Loucy (cell line): ENCODE measurements around the gene PCCA.

Experiments
- H2AFZ ChIP-seq: fragments of 200-600 bp; sonication (generic); 2 replicates; pipeline ENCODE4 v1.6.0; 2016; ENCODE audit warnings: antibody characterized with exemption, mild to moderate bottlenecking, low read length, moderate library complexity
- H3F3A ChIP-seq: fragments of 200-600 bp; 2 replicates; pipeline ENCODE4 v1.6.0; 2016; ENCODE audit warnings: antibody characterized with exemption, low read depth, mild to moderate bottlenecking
- H3K27me3 ChIP-seq: fragments of 200-600 bp; sonication (generic); 2 replicates; pipeline ENCODE4 v1.6.1; 2014; ENCODE audit warnings: low read length, mild to moderate bottlenecking; ENCODE audit not compliant: insufficient read depth, poor library complexity, severe bottlenecking
- H3K36me3 ChIP-seq: fragments of 200-600 bp; sonication (generic); 2 replicates; pipeline ENCODE4 v1.6.1; 2016; ENCODE audit warnings: low read length; ENCODE audit not compliant: insufficient read depth
- H3K4me1 ChIP-seq: fragments of 200-600 bp; sonication (generic); 2 replicates; pipeline ENCODE4 v1.5.1; 2014; ENCODE audit warnings: low read length, mild to moderate bottlenecking; ENCODE audit not compliant: insufficient read depth, poor library complexity, severe bottlenecking
- H3K4me2 ChIP-seq: fragments of 200-600 bp; sonication (generic); 2 replicates; pipeline ENCODE4 v1.6.0; 2014; ENCODE audit warnings: antibody characterized with exemption, low read length, low read depth, mild to moderate bottlenecking; ENCODE audit not compliant: poor library complexity, severe bottlenecking
- H3K4me3 ChIP-seq: fragments of 200-600 bp; sonication (generic); 2 replicates; pipeline ENCODE4 v1.5.1; 2014; ENCODE audit warnings: low read length, mild to moderate bottlenecking, mixed read lengths; ENCODE audit not compliant: poor library complexity, severe bottlenecking
- H3K79me2 ChIP-seq: fragments of 200-600 bp; sonication (generic); 2 replicates; pipeline ENCODE4 v1.6.1; 2014; ENCODE audit warnings: low read length; ENCODE audit not compliant: insufficient read depth
- H3K9ac ChIP-seq: fragments of 200-600 bp; sonication (generic); 2 replicates; pipeline ENCODE4 v1.6.0; 2014; ENCODE audit warnings: mild to moderate bottlenecking, low read depth, low read length, moderate library complexity; ENCODE audit not compliant: poor library complexity, severe bottlenecking
- H3K9me2 ChIP-seq: fragments of 200-600 bp; sonication (generic); replicated peaks from 2 replicates; pipeline ENCODE4 v1.6.1; 2016; ENCODE audit warnings: low read depth, low read length, mixed read lengths
- H3K9me3 ChIP-seq: fragments of 200-600 bp; sonication (generic); 2 replicates; pipeline ENCODE4 v1.6.1; 2014; ENCODE audit warnings: mild to moderate bottlenecking, antibody characterized with exemption, low read length, low read depth; ENCODE audit not compliant: insufficient read depth
- H4K20me1 ChIP-seq: fragments of 200-600 bp; sonication (generic); 2 replicates; pipeline ENCODE4 v1.6.0; 2014; ENCODE audit warnings: antibody characterized with exemption, low read length, mild to moderate bottlenecking; ENCODE audit not compliant: insufficient read depth, poor library complexity, severe bottlenecking
- CTCF ChIP-seq: fragments of 200-600 bp; sonication (generic); conservative IDR thresholded peaks from 2 replicates; pipeline ENCODE4 v1.5.1; 2014; ENCODE audit warnings: mild to moderate bottlenecking, antibody characterized with exemption, low read length
- EZH2phosphoT487 ChIP-seq: fragments of 200-600 bp; IDR thresholded peaks from 2 replicates; pipeline ENCODE4 v1.6.1; 2018; ENCODE audit warnings: antibody characterized with exemption, mild to moderate bottlenecking, moderate library complexity, borderline replicate concordance

Gene PCCA

GRCh38 chr13:100398360-100398759 is 309.5 kb downstream of the PCCA start:
- TF ChIP-seq EZH2phosphoT487 = no peak
- TF ChIP-seq CTCF = no peak
- Histone ChIP-seq H3K79me2 (no peaks in the 10 kb centered on the region), H3K27me3 (no peaks in the 10 kb centered on the region), H3F3A (no peaks in the 10 kb centered on the region), H3K36me3 (peaks cover 4% of the 10 kb centered on the region; the same call in 1 of the 2 replicates), H3K9me3 (peaks cover 4% of the 10 kb centered on the region; the same call in 1 of the 2 replicates), H3K4me3 (no peak overlapping the region), H3K4me1 (peaks cover 27% of the 10 kb centered on the region), H2AFZ (no peak overlapping the region), H3K9me2 (no peaks in the 10 kb centered on the region), H3K4me2 (peak overlapping the region; percentile 65), H3K9ac (no peak overlapping the region), H4K20me1 (no peaks in the 10 kb centered on the region)

GRCh38 chr13:100399455-100399854 is 310.6 kb downstream of the PCCA start:
- no peaks in the 10 kb centered on the region for H3K9me2 ChIP-seq
- H3K79me2 ChIP-seq = no peaks in the 10 kb centered on the region
- TF ChIP-seq EZH2phosphoT487 (no peak), CTCF (no peak)
- H3K36me3 ChIP-seq = peaks cover 7% of the 10 kb centered on the region; the same call in 1 of the 2 replicates
- H3K9me3 ChIP-seq = peaks cover 7% of the 10 kb centered on the region; the same call in 1 of the 2 replicates
- no peaks in the 10 kb centered on the region for H3F3A ChIP-seq
- peaks cover 27% of the 10 kb centered on the region for H3K4me1 ChIP-seq
- H3K4me2 ChIP-seq = no peak overlapping the region
- no peak overlapping the region for H2AFZ ChIP-seq
- no peaks in the 10 kb centered on the region for H4K20me1 ChIP-seq
- no peak overlapping the region for H3K4me3 ChIP-seq
- H3K27me3 ChIP-seq = no peaks in the 10 kb centered on the region
- H3K9ac ChIP-seq = no peak overlapping the region

GRCh38 chr13:100403675-100404074 is 314.8 kb downstream of the PCCA start:
- H3K9me3 ChIP-seq = peaks cover 16% of the 10 kb centered on the region
- no peak for TF ChIP-seq EZH2phosphoT487
- no peak for TF ChIP-seq CTCF

More at GRCh38 chr13:100403675-100404074, 314.8 kb downstream of the PCCA start:
- Histone ChIP-seq H3K4me1 (peaks cover 6% of the 10 kb centered on the region), H3K36me3 (peaks cover 7% of the 10 kb centered on the region; the same call in 1 of the 2 replicates), H3K27me3 (no peaks in the 10 kb centered on the region), H3K9ac (no peak overlapping the region), H4K20me1 (no peaks in the 10 kb centered on the region), H3F3A (no peaks in the 10 kb centered on the region), H3K79me2 (no peaks in the 10 kb centered on the region), H2AFZ (no peak overlapping the region), H3K4me3 (no peak overlapping the region), H3K4me2 (no peak overlapping the region), H3K9me2 (no peaks in the 10 kb centered on the region)
